ENCODE measurements around the gene KRTAP2-3.

The KRTAP2-3 gene

DNA sequence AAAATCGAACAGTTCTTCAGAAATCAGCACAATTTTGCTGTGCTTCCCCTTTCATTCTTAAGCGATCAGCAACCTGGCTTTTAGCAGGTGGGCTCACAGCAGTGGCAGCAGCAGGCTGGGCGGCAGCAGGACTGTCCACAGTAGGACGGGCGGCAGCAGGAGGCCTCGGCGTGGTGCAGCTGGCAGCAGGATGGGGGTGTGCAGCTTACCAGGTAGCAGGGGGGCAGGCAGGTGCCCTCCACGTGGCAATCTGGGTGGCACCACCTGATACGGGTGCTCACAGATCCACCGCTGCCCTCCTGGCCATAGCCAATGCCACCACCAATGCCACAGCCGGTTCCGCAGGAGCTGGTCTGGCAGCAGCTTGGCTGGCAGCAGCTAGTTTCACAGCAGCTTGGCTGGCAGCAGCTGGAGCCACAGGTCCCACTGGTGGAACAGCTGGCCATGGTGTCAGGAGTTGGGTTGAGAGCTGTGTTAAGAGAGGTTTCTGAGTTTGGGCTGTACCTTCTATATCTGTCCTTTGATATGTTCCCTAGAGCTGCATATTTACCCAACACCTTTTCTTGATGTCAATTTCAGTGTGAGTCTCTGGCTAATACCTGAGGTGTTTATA is 30.2 kb downstream of the KRTAP2-3 start, which contains the start of gene KRTAP1-4:
KRTAP1-4 (minus strand) TSS at position 563 of the 613 bp plus-strand sequence; CDS start at position 446, 117 bp downstream.
- no peak for DNase-seq (ENCODE audit: low read depth)

- DNase-seq (ENCODE audit: low read depth): no peak
These were observed 33.0 kb downstream of the KRTAP2-3 start, which contains the start of gene KRTAP1-5 for GRCh38 chr17:41026715-41027471. Gene KRTAP1-5, minus strand, starts transcription at chr17:41027208. Its CDS starts 53 bp downstream, at chr17:41027155.

DNA sequence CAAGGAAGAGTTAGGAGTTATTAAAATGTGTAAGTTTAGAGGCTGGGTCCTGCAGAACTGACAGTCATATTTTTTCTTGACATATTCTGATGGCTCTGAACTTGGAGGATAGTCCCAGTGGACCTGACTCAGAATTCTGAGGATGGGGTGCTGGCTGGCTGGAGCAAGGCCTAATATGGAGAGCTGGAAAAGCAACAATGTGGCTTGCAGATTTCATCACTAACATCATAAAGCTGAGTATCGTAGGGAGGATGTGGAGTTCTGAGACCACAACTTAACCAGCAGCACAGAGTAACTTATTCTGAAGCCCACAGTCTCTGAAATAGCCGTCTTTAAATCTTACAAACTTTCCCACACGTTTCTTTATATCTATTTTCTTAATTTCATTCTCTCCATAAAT is 35.2 kb downstream of the KRTAP2-3 start:
- DNase-seq (ENCODE audit: low read depth): no peak

- no peak for DNase-seq (ENCODE audit: low read depth)
These were observed 39.6 kb downstream of the KRTAP2-3 start for GRCh38 chr17:41020336-41020735.

GRCh38 chr17:41019415-41019814 is 40.5 kb downstream of the KRTAP2-3 start:
- no peak for DNase-seq (ENCODE audit: low read depth)

DNA sequence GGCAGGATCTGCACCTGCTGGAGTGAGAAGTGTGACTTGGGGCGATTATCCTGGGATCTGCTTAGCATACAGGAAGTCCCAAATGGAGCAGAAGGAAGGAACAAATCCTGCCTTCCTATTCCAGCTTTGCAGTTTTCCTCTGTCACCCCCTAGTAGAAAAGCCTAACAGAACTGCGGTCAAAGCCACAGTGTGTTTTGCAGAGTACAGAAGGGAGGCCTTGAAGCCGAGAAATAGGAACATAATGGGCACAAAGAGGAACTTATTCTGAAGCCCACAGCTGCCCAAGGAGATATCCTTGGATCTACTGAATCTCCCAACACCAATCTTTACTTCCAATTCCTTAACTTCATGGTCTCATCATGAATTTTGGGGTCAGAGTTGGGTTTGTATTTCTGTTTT is 41.4 kb downstream of the KRTAP2-3 start:
- DNase-seq (ENCODE audit: low read depth): no peak

DNA sequence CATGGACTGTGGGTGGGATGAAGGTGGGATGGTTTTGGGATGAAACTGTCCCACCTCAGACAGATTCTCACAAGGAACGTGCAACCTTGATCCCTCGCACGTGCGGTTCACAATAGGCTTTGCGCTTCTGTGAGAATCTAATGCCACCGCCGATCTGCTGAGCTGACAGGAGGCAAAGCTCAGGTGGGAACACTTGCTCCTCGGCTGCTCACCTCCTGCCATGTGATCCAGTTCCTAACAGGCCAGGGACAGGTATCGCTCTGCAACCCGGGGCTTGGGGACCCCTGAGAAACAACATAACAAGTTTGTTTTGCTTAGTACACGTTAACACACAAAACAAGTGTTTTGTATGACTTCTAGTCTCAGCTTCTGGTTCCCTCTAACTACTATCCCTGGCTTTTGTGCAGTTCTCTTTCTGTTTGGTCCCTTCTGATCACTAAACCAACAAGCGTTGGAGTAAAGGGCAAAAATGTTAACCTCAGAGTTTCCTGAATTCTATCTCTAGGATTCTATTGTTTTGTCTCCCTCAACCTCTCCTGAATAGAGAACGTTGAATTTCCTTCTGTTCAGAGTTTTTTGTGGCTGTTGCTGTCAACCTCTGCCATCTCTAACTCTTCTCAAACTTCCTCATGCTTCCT is 43.2 kb downstream of the KRTAP2-3 start:
- DNase-seq (ENCODE audit: low read depth): no peak

DNA sequence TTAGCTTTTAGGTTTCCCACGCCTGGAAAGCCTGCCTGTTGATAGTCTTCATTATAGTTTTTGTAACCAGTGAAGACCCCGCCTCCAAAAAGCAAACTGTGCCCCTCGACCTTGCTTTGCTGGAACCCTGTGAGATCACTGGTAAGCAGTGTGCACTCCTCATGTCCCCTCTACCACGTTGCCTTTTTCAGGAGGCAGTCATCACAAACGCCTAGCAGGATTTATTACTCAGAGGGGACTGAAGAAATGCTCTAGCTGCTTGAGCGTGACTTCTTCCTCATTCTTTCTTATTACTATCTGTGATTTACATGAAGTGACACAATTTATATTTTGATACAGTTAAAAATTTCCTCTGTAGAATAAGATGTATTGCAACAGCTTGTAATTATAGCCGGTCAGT is 44.5 kb downstream of the KRTAP2-3 start:
- no peak for DNase-seq (ENCODE audit: low read depth)

- no peak for DNase-seq (ENCODE audit: low read depth)
These were observed 46.3 kb downstream of the KRTAP2-3 start for GRCh38 chr17:41013606-41014005.

- DNase-seq (ENCODE audit: low read depth): no peak
These were observed 46.7 kb downstream of the KRTAP2-3 start for GRCh38 chr17:41013181-41013580.

DNA sequence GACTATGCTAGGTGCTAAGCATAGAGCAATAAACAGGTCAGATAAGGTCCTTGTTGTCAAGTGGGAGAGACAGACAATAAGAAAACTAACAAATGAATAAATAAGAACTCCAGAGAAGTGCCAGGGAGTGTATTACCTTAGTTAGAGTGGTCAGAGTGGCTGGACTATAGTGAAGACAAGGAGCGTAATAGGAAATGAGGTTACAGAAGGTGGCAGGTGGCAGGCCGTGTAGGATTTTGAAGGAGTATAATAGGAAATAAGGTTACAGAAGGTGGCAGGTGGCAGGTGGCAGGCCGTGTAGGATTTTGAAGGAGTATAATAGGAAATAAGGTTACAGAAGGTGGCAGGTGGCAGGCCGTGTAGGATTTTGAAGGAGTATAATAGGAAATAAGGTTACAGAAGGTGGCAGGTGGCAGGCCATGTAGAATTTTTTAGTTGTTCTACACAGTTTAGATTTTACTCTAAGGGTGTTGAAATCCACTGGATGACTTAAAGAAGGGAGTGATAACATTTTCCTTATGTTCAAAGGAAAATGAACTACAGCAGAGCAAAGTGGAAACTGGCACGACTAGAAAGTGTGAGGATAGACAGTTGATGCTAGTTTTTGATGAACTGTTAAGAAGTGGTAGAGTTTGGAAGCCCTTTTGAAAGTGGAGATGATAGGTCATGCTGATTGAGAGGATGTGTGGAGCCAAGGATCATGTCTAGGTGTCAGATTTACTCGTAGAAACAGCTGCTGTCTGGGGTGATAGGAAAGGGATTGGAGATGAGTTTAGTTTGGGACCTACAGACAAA is 47.4 kb downstream of the KRTAP2-3 start:
- no peak for DNase-seq (ENCODE audit: low read depth)

DNA sequence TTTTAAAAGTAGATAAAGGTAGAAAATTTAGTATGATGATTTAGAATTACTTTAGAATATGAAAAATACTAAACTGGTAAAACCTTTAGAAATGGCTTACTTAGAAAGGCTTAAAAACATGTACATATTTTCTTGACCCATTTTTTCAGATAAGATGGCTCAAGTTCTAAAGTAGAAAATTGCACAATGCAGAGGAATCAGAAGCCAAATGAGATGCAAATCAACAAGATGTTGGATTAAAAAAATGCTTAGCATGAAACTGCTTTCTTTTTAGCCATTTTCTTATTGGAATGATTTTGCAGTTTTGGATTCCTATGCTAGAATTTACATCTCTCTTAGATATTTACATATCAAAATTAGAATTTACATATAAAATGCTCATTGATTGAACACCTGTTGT is 49.5 kb downstream of the KRTAP2-3 start:
- DNase-seq (ENCODE audit: low read depth): no peak

- no peak for DNase-seq (ENCODE audit: low read depth)
These were observed 50.0 kb downstream of the KRTAP2-3 start for GRCh38 chr17:41009936-41010335.

- no peak for DNase-seq (ENCODE audit: low read depth)
These were observed 50.6 kb downstream of the KRTAP2-3 start for GRCh38 chr17:41009301-41009760.
